ENCODE measurements around the gene RALGDS. TPM values are rescaled to one million over a fixed set of nuclear protein-coding genes. Genes with fewer than 3 reads are reported as not detected.
A peak's percentile ranks its signal among the peaks of the same experiment; 100 is the strongest.

Gene RALGDS
- total RNA-seq, 2 experiments from 2014 or later: 79.1 to 92.3 TPM

DNA sequence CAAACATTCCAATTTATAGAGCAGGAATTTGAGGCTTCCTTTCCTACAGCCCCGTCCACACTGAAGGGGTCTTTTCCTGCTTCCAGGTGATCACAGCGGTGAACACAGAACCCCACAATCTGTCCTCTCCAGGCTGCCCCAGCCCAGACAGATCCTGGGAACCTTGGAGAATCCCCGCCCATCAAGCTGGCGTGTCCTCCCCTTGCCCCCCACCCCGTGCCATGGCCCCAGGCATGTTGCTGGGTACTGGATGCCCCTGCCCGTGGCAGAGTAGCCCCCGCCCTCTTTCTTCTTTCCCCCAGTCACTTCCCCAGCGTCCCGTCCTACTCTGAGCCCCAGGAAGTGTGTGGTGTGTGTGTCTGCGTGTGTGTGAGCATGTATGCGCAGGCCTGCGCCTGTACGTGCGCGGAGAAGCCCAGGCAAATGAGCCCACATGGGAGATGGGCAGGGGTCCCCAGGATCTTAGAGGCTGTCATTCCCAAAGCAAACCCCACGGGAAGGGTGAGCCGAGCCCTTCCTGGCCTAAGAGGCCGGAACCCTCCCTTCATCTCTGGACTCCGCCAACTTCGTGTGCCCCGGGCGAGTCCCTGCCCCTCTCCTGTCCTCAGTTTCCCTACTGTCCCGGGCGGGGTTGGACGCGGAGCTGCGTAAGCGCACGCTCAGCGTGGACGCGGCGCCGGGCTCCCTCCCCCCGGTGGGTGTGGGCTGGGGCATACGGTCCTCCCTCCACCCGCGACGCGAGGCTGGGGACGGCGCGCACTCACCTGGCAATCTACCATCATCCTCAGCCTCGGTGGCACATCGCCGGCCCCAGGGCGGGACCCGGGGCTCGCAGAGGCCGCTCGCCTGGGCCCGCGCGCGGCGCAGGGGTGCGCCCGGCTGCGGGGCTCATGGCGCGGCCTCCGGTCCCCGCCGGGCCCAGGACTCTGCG, 27.4 kb upstream of the RALGDS start:
- peak; percentile 74 for DNase-seq
- Mint-ChIP-seq H3K27ac (peak overlapping the region; percentile 97), H3K4me3 (peak overlapping the region; percentile 93), H3K9me3 (no peaks in the 10 kb centered on the region), H3K27me3 (no peaks in the 10 kb centered on the region), H3K4me1 (peaks cover 47% of the 10 kb centered on the region), H3K36me3 (ENCODE audit: low read depth) (peaks cover 6% of the 10 kb centered on the region)
- CTCF ChIA-PET: interaction anchor here (0.6 to 8.2 kb wide), 19 partner anchors 10 to 793 kb away, joined by 3 to 110 read pairs (median 7); partner anchors contain the start of gene GTF3C5
- POLR2A ChIA-PET: interaction anchor here (0.6 to 1.4 kb wide), 3 partner anchors 13 to 118 kb away, joined by 3 to 6 read pairs (median 3); partner anchors contain the start of gene GTF3C5

DNA sequence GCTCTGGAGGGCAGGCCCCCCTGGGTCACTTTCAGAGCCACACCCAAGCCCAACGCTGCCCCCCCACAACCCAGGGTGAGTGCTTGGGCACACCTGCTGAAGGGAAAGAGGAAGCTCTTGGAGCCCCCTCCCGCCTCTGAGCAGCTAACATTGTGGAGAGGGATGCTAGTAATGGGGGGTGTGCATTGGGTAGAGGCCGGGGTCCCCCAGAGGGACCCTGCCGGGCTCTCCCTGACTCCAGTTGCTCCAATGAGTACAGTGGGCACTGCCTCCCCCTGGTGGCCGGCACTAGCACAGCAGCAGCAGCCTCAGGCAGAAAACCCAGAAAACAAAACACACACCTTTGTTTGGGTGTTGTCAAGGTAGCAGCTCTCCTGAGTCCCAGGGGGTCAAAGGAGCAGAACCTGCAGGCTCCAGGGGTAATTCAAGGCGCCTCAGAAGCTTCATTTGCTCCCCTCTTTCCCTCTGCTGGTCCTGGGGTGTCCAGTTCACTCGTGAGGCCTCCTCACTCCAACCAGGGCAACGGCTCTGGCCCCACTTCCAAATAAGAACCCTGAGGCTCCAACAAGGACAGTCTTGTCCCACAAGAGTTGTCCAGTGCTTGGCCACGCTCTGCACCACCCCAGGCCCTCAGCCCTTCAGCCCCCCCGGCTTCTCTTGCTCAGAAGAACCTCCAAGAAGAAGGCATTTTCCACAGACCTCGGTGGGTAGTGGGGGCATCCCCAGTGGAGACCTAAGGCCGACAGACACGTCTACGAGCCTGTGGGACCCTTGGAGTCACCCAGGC, 26.6 kb upstream of the RALGDS start:
- Mint-ChIP-seq H3K27ac (peak overlapping the region; percentile 97), H3K4me3 (peak overlapping the region; percentile 93), H3K4me1 (peaks cover 54% of the 10 kb centered on the region), H3K9me3 (no peaks in the 10 kb centered on the region), H3K36me3 (ENCODE audit: low read depth) (peaks cover 6% of the 10 kb centered on the region), H3K27me3 (no peaks in the 10 kb centered on the region)
- peak; percentile 90 for DNase-seq
- ChIA-PET CTCF (interaction anchor here (0.6 to 8.2 kb wide), 22 partner anchors 9 to 794 kb away, joined by 3 to 110 read pairs (median 6); partner anchors contain the start of genes GTF3C5 and RALGDS), POLR2A (no interaction called here)

GRCh38 chr9:133146746-133147411, 25.8 kb upstream of the RALGDS start:
- peaks cover 6% of the 10 kb centered on the region for H3K36me3 Mint-ChIP-seq (ENCODE audit: low read depth)
- H3K9me3 Mint-ChIP-seq: no peaks in the 10 kb centered on the region
- POLR2A ChIA-PET: no interaction called here
- DNase-seq: no peak
- CTCF ChIA-PET: interaction anchor here (0.7 to 8.2 kb wide), 22 partner anchors 8 to 169 kb away, joined by 3 to 110 read pairs (median 6); partner anchors contain the start of genes GTF3C5 and RALGDS
- H3K4me3 Mint-ChIP-seq: peak overlapping the region; percentile 93
- H3K27me3 Mint-ChIP-seq: no peaks in the 10 kb centered on the region
- H3K27ac Mint-ChIP-seq: peak overlapping the region; percentile 97
- H3K4me1 Mint-ChIP-seq: peaks cover 61% of the 10 kb centered on the region

GRCh38 chr9:133144904-133145851, 24.1 kb upstream of the RALGDS start:
- Mint-ChIP-seq H3K9me3 (no peaks in the 10 kb centered on the region), H3K27me3 (no peaks in the 10 kb centered on the region), H3K4me1 (peaks cover 76% of the 10 kb centered on the region), H3K4me3 (peak overlapping the region; percentile 66), H3K27ac (peak overlapping the region; percentile 91), H3K36me3 (ENCODE audit: low read depth) (peaks cover 6% of the 10 kb centered on the region)
- CTCF ChIA-PET: interaction anchor here (0.6 to 8.2 kb wide), 18 partner anchors 8 to 123 kb away, joined by 3 to 110 read pairs (median 5); no protein-coding TSS in a partner anchor
- no peak for DNase-seq
- POLR2A ChIA-PET: interaction anchor here (1.5 to 1.7 kb wide), 2 partner anchors 11 to 115 kb away, joined by 4 to 6 read pairs; partner anchors contain the start of gene GTF3C5

DNA sequence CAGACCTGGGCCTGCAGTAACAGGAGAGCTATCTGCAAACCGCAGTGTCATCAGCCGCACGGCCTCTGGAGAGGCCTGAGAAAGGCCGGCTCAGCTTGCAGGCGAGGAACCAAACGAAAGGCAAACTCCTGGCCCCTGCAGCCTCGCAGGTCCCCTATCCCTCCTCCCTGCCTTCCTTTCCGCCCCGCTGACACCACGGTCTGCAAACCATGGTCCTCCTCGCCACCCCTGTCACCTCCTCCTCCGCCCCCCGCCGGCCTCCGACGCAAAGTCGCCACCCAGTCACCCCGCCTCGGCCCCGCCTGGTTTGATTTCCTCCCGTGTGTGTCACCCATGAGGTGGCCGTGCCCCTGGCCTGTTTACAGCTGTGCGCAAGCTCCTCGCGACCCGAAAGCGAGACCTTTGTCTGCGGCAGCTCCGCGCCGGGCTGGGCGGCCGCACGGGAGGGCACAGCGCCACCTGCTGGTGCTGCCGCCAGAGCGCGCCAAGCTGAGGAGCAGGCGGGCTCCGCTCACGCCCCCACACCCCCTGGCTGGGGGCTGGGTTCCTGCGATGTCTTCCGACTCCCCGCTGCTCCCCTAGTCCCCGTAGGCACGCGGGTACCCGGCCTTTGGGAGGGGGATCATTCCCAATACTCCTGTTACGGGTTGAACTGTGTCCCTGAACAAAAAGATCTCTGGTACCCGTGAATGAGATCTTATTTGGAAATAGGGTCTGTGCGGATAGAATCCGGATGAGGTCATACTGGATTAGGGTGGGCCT, 23.3 kb upstream of the RALGDS start:
- Mint-ChIP-seq H3K27me3 (no peaks in the 10 kb centered on the region), H3K36me3 (ENCODE audit: low read depth) (peaks cover 6% of the 10 kb centered on the region), H3K4me3 (peak overlapping the region; percentile 66), H3K4me1 (peaks cover 78% of the 10 kb centered on the region), H3K27ac (peak overlapping the region; percentile 91), H3K9me3 (no peaks in the 10 kb centered on the region)
- CTCF ChIA-PET: interaction anchor here (0.6 to 8.2 kb wide), 27 partner anchors 9 to 191 kb away, joined by 3 to 110 read pairs (median 4); partner anchors contain the start of genes GTF3C5 and SURF6
- POLR2A ChIA-PET: interaction anchor here (1.5 to 1.7 kb wide), 2 partner anchors 10 to 114 kb away, joined by 4 to 6 read pairs; partner anchors contain the start of gene GTF3C5
- peak; percentile 89 for DNase-seq

- Mint-ChIP-seq H3K4me3 (peak overlapping the region; percentile 66), H3K9me3 (no peaks in the 10 kb centered on the region), H3K36me3 (ENCODE audit: low read depth) (peaks cover 6% of the 10 kb centered on the region), H3K27ac (peak overlapping the region; percentile 91), H3K4me1 (peaks cover 82% of the 10 kb centered on the region), H3K27me3 (no peaks in the 10 kb centered on the region)
- POLR2A ChIA-PET: interaction anchor here (1.5 to 1.7 kb wide), 2 partner anchors 9 to 113 kb away, joined by 4 to 6 read pairs; partner anchors contain the start of gene GTF3C5
- CTCF ChIA-PET: interaction anchor here (0.6 to 8.2 kb wide), 25 partner anchors 10 to 192 kb away, joined by 3 to 110 read pairs (median 4); partner anchors contain the start of genes GTF3C5 and SURF6
- DNase-seq: no peak
Measured at GRCh38 chr9:133143639-133144141, 22.6 kb upstream of the RALGDS start.

GRCh38 chr9:133142684-133143622, 21.9 kb upstream of the RALGDS start:
- H3K9me3 Mint-ChIP-seq: no peaks in the 10 kb centered on the region
- no peaks in the 10 kb centered on the region for H3K27me3 Mint-ChIP-seq
- H3K36me3 Mint-ChIP-seq (ENCODE audit: low read depth): peaks cover 6% of the 10 kb centered on the region
- ChIA-PET POLR2A (interaction anchor here (1.5 to 1.7 kb wide), 2 partner anchors 9 to 113 kb away, joined by 4 to 6 read pairs; partner anchors contain the start of gene GTF3C5), CTCF (interaction anchor here (0.7 to 8.2 kb wide), 10 partner anchors 9 to 193 kb away, joined by 3 to 110 read pairs (median 6); partner anchors contain the start of gene SURF6)
- DNase-seq: no peak
- peak overlapping the region; percentile 78 for H3K27ac Mint-ChIP-seq
- peaks cover 82% of the 10 kb centered on the region for H3K4me1 Mint-ChIP-seq
- no peak overlapping the region for H3K4me3 Mint-ChIP-seq

DNA sequence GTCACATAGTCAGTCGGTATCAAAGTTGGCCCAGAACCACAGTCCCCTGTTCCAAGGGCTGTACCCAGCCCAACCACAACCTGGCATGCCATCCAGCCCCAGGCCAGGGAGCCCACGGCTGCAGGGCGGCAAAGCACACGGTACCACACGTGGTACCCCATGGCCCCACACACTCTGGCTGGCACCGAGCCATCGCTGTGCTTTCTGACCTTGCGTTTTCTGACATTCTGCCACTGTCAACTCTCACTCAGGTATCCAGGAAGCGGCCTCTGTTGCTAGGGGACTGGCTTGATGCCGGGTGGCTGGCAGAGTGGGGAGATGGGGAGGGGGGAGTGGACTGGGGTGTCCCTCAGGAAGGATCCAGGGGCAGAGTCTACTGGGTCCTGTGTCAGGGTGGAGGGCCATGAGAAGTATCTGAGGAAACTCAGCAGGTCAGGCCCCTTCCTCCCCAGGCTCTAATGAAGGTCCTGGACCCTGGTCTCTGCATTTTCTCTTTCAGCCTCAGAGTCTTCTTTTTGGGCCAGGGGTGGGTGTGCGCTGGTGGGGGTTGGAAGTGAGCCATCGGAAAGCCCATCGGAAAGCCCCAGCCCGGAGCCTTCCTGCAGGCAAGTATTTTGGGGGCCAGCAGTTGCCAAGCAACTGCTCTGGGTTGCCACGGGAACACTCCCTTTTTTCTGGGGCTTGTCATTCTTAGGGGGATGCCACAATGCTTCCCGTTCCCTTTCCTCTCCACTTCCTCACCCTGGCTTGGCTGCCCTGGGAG, 21.0 kb upstream of the RALGDS start:
- ChIA-PET POLR2A (no interaction called here), CTCF (interaction anchor here (0.7 to 8.2 kb wide), 4 partner anchors 8 to 42 kb away, joined by 3 to 110 read pairs (median 49); no protein-coding TSS in a partner anchor)
- H3K4me3 Mint-ChIP-seq: no peak overlapping the region
- peaks cover 3% of the 10 kb centered on the region for H3K36me3 Mint-ChIP-seq (ENCODE audit: low read depth)
- peak overlapping the region; percentile 81 for H3K27ac Mint-ChIP-seq
- peaks cover 81% of the 10 kb centered on the region for H3K4me1 Mint-ChIP-seq
- DNase-seq: peak; percentile 82
- no peaks in the 10 kb centered on the region for H3K27me3 Mint-ChIP-seq
- no peaks in the 10 kb centered on the region for H3K9me3 Mint-ChIP-seq

DNA sequence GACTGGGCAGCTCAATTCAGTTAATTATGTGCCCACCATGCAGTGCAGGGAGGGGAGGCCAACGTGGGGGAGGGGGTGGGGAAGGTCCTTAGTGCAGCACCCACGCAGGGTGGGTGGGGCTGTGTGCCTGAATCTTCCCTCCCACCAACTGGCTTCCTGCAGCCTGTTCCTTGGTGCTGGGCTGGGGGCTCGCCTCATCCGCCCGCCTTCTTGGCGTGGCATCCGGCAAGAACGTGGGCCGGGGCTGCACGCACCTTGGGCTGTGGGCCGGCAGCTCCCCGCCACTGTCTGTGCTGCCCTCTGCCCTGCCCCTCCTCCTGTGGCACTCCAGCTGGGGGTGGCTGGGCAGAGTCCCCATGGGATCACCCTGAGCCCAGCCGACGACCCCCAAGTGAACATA, 19.6 kb upstream of the RALGDS start:
- Mint-ChIP-seq H3K36me3 (ENCODE audit: low read depth) (peaks cover 6% of the 10 kb centered on the region), H3K27me3 (no peaks in the 10 kb centered on the region), H3K27ac (peak overlapping the region; percentile 81), H3K4me1 (peaks cover 81% of the 10 kb centered on the region), H3K9me3 (no peaks in the 10 kb centered on the region), H3K4me3 (no peak overlapping the region)
- POLR2A ChIA-PET: no interaction called here
- CTCF ChIA-PET: no interaction called here
- no peak for DNase-seq
